ENCODE data around the gene SLC24A3.

SLC24A3 gene

DNA sequence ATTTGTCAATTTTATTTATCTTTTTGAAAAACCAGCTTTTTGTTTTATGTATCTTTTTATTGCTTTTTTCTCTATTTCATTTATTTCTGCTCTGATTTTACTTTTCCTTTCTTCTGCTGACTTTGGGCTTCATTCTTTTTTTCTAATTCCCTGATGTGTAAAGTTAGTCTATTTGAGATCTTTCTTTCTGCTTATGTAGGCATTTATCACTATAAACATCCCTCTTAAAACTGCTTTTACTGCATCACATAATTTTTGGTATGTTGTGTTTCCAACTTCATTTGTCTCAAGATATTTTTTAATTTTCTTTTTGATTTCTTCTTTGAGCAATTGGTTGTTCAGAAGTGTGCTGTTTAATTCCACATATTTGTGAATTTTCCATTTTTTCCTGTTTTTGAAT is 174.8 kb downstream of the SLC24A3 start:
- H3K18ac ChIP-seq (ENCODE audit: low read length), result no peak overlapping the region
- no peak overlapping the region for H4K91ac ChIP-seq (ENCODE audit: low read depth, low read length)
- no peak overlapping the region for H2BK12ac ChIP-seq (ENCODE audit: low read length)
- no peak overlapping the region for H4K8ac ChIP-seq (ENCODE audit: low read depth, low read length)
- no peak overlapping the region for H2AFZ ChIP-seq (ENCODE audit: insufficient read depth, low read length, poor library complexity)
- no peak overlapping the region for H2BK120ac ChIP-seq (ENCODE audit: insufficient read depth, low read length, poor library complexity)
- H2AK5ac ChIP-seq (ENCODE audit: low read length), result no peak overlapping the region
- no peak overlapping the region for H3K4me2 ChIP-seq (ENCODE audit: low read length)
- H4K12ac ChIP-seq (ENCODE audit: low read depth, low read length), result no peak overlapping the region
- no peak overlapping the region for H3K9ac ChIP-seq (ENCODE audit: low read length)
- no peak overlapping the region for H3K4ac ChIP-seq (ENCODE audit: low read depth, low read length)
- DNase-seq, result no peak
- no peaks in the 10 kb centered on the region for H3K79me1 ChIP-seq (ENCODE audit: low read length)
- no peak overlapping the region for H2BK5ac ChIP-seq (ENCODE audit: low read depth, low read length, poor library complexity)
- H3K4me3 ChIP-seq (ENCODE audit: low read depth, low read length), result no peak overlapping the region
- H3K9me3 ChIP-seq (ENCODE audit: insufficient read depth, low read depth, low read length), result peaks cover 2% of the 10 kb centered on the region
- no peak overlapping the region for H3K27ac ChIP-seq (ENCODE audit: low read depth, low read length)
- no peaks in the 10 kb centered on the region for H3K79me2 ChIP-seq (ENCODE audit: control insufficient read depth, insufficient read depth, low read length, poor library complexity)
- H3K36me3 ChIP-seq (ENCODE audit: control insufficient read depth in 1 of 2, insufficient read depth in 2 of 2, low read length in 2 of 2), result no peaks in the 10 kb centered on the region
- H3K27me3 ChIP-seq (ENCODE audit: insufficient read depth, low read length), result no peaks in the 10 kb centered on the region
- H3K14ac ChIP-seq (ENCODE audit: low read length), result no peak overlapping the region
- H3K4me1 ChIP-seq (ENCODE audit: control insufficient read depth in 1 of 2, insufficient read depth in 2 of 2, low read length in 2 of 2), result no peaks in the 10 kb centered on the region
- no peak overlapping the region for H3K23ac ChIP-seq (ENCODE audit: low read length)

DNA sequence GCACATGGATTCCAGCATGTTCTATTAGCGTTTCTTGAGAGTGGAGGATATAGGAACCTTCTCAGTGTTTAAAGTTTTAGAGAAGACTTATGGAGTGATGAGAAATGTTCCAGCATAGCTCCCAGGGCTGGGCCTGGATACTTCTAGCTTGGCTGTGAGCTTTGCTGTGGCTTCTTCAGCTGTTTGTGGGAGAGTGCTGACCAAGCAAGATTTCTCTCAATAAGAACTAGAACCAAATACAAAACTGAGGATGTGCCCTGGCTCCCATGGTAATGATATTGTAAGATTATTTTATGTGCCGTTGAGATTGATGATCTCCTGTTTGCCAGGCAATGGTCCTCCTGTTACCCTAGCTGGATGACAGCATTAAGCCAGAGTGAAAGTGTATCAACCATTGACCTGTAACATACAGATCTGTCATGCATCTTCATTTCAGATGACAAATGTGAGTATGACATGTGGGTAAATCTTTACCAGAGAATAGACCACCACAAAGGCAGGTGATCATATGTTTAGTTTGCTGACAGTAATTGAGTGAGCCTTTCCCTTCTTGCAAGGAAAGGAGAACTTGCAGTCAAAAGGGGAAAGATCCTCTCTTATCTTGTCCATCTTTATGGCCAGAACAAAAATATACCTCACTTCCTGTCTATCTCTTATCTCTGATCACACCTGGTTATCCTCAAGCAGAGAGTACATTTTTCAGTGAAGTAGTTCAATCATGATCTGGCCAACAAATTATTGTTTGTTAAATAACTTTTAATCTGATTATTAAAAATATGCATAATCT is 180.1 kb downstream of the SLC24A3 start:
- no peaks in the 10 kb centered on the region for H3K79me1 ChIP-seq (ENCODE audit: low read length)
- H3K23ac ChIP-seq (ENCODE audit: low read length), result no peak overlapping the region
- H3K27me3 ChIP-seq (ENCODE audit: insufficient read depth, low read length), result no peaks in the 10 kb centered on the region
- no peak overlapping the region for H3K18ac ChIP-seq (ENCODE audit: low read length)
- no peak overlapping the region for H3K4me3 ChIP-seq (ENCODE audit: low read depth, low read length)
- no peak overlapping the region for H3K4ac ChIP-seq (ENCODE audit: low read depth, low read length)
- H2BK5ac ChIP-seq (ENCODE audit: low read depth, low read length, poor library complexity), result no peak overlapping the region
- no peak overlapping the region for H2AFZ ChIP-seq (ENCODE audit: insufficient read depth, low read length, poor library complexity)
- no CpG with 5 or more reads among the region's 2 CpGs for WGBS (ENCODE audit: extremely low coverage, insufficient coverage, insufficient read length)
- H3K27ac ChIP-seq (ENCODE audit: low read depth, low read length), result no peak overlapping the region
- H2BK120ac ChIP-seq (ENCODE audit: insufficient read depth, low read length, poor library complexity), result no peak overlapping the region
- no peaks in the 10 kb centered on the region for H3K79me2 ChIP-seq (ENCODE audit: control insufficient read depth, insufficient read depth, low read length, poor library complexity)
- H2BK12ac ChIP-seq (ENCODE audit: low read length), result no peak overlapping the region
- no peak overlapping the region for H3K4me2 ChIP-seq (ENCODE audit: low read length)
- DNase-seq, result no peak
- H3K4me1 ChIP-seq (ENCODE audit: control insufficient read depth in 1 of 2, insufficient read depth in 2 of 2, low read length in 2 of 2), result peaks cover 0 to 2% of the 10 kb centered on the region in 2 experiments
- no peak overlapping the region for H4K91ac ChIP-seq (ENCODE audit: low read depth, low read length)
- H3K9ac ChIP-seq (ENCODE audit: low read length), result no peak overlapping the region
- H2AK5ac ChIP-seq (ENCODE audit: low read length), result no peak overlapping the region
- no peak overlapping the region for H4K12ac ChIP-seq (ENCODE audit: low read depth, low read length)
- H3K9me3 ChIP-seq (ENCODE audit: insufficient read depth, low read depth, low read length), result peaks cover 2% of the 10 kb centered on the region
- no peaks in the 10 kb centered on the region for H3K36me3 ChIP-seq (ENCODE audit: control insufficient read depth in 1 of 2, insufficient read depth in 2 of 2, low read length in 2 of 2)
- no peak overlapping the region for H3K14ac ChIP-seq (ENCODE audit: low read length)
- no peak overlapping the region for H4K8ac ChIP-seq (ENCODE audit: low read depth, low read length)

DNA sequence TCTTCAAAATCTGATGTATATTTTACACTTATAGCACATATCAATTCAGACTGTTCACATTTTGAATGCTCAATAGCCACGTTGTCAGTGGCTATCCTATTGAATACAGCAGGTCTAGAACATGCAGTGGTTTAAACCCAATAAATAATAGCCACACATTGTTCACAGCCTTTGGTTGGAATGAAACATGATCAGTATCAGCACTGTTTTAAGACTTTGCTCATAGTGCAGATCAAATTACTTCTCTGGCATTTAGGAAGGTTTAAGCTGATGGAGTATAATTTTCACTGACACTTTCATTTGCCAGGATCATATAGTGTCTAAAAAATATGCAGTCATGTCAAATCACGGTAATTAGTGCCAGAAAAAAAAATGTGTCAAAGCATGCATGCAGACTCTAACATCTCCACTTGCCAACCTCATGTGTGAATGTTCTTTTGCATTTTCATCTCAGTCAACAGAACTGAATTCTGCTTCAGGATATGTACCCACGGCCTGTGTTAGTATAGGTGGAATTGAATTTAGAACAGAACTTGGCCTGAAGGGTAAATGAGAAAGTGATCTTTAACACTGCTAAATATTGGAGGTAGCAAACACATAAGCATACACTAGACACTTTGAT is 184.1 kb downstream of the SLC24A3 start:
- H4K91ac ChIP-seq (ENCODE audit: low read depth, low read length), result no peak overlapping the region
- WGBS (ENCODE audit: extremely low coverage, insufficient coverage, insufficient read length), result no CpG with 5 or more reads among the region's 3 CpGs
- H3K36me3 ChIP-seq (ENCODE audit: control insufficient read depth in 1 of 2, insufficient read depth in 2 of 2, low read length in 2 of 2), result no peaks in the 10 kb centered on the region
- no peak overlapping the region for H3K9ac ChIP-seq (ENCODE audit: low read length)
- H2BK12ac ChIP-seq (ENCODE audit: low read length), result no peak overlapping the region
- no peak overlapping the region for H4K8ac ChIP-seq (ENCODE audit: low read depth, low read length)
- H2BK120ac ChIP-seq (ENCODE audit: insufficient read depth, low read length, poor library complexity), result no peak overlapping the region
- no peak overlapping the region for H3K14ac ChIP-seq (ENCODE audit: low read length)
- H3K4me2 ChIP-seq (ENCODE audit: low read length), result no peak overlapping the region
- no peak overlapping the region for H2AK5ac ChIP-seq (ENCODE audit: low read length)
- H3K4ac ChIP-seq (ENCODE audit: low read depth, low read length), result no peak overlapping the region
- H3K27ac ChIP-seq (ENCODE audit: low read depth, low read length), result no peak overlapping the region
- DNase-seq, result no peak
- no peak overlapping the region for H3K23ac ChIP-seq (ENCODE audit: low read length)
- H3K79me2 ChIP-seq (ENCODE audit: control insufficient read depth, insufficient read depth, low read length, poor library complexity), result no peaks in the 10 kb centered on the region
- H2BK5ac ChIP-seq (ENCODE audit: low read depth, low read length, poor library complexity), result no peak overlapping the region
- no peaks in the 10 kb centered on the region for H3K27me3 ChIP-seq (ENCODE audit: insufficient read depth, low read length)
- H3K9me3 ChIP-seq (ENCODE audit: insufficient read depth, low read depth, low read length), result no peaks in the 10 kb centered on the region
- no peaks in the 10 kb centered on the region for H3K79me1 ChIP-seq (ENCODE audit: low read length)
- peaks cover 0 to 2% of the 10 kb centered on the region in 2 experiments for H3K4me1 ChIP-seq (ENCODE audit: control insufficient read depth in 1 of 2, insufficient read depth in 2 of 2, low read length in 2 of 2)
- H3K18ac ChIP-seq (ENCODE audit: low read length), result no peak overlapping the region
- no peak overlapping the region for H3K4me3 ChIP-seq (ENCODE audit: low read depth, low read length)
- no peak overlapping the region for H2AFZ ChIP-seq (ENCODE audit: insufficient read depth, low read length, poor library complexity)
- H4K12ac ChIP-seq (ENCODE audit: low read depth, low read length), result no peak overlapping the region

DNA sequence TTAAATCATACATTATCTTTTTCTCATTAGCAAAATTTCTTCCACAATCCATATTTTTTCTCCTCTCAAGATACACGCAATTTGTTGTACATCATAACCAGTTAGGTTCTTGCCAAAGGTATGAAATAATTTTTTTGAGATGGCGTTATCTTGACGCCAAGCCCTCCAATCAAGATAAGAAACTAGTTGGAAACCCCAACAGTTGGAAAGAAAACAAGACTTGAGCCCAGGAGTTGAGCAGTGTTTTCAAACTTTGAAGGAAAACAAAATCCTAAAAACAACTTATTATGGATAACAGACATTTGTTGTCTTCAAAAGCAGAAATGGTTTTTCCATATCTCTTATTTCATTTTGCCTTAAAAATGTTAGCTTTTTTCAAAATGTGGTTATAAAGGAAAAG is 184.8 kb downstream of the SLC24A3 start:
- Histone ChIP-seq H2BK120ac (ENCODE audit: insufficient read depth, low read length, poor library complexity) (no peak overlapping the region), H2BK5ac (ENCODE audit: low read depth, low read length, poor library complexity) (no peak overlapping the region), H3K27me3 (ENCODE audit: insufficient read depth, low read length) (no peaks in the 10 kb centered on the region)

More for the DNA sequence above, 184.8 kb downstream of the SLC24A3 start:
- Histone ChIP-seq H4K8ac (ENCODE audit: low read depth, low read length) (no peak overlapping the region), H3K9ac (ENCODE audit: low read length) (no peak overlapping the region), H3K4me3 (ENCODE audit: low read depth, low read length) (no peak overlapping the region), H4K12ac (ENCODE audit: low read depth, low read length) (no peak overlapping the region), H3K23ac (ENCODE audit: low read length) (no peak overlapping the region), H4K91ac (ENCODE audit: low read depth, low read length) (no peak overlapping the region), H2AFZ (ENCODE audit: insufficient read depth, low read length, poor library complexity) (no peak overlapping the region), H3K4me1 (ENCODE audit: control insufficient read depth in 1 of 2, insufficient read depth in 2 of 2, low read length in 2 of 2) (peaks cover 0 to 2% of the 10 kb centered on the region in 2 experiments), H3K79me2 (ENCODE audit: control insufficient read depth, insufficient read depth, low read length, poor library complexity) (no peaks in the 10 kb centered on the region), H3K9me3 (ENCODE audit: insufficient read depth, low read depth, low read length) (no peaks in the 10 kb centered on the region), H3K27ac (ENCODE audit: low read depth, low read length) (no peak overlapping the region), H3K36me3 (ENCODE audit: control insufficient read depth in 1 of 2, insufficient read depth in 2 of 2, low read length in 2 of 2) (no peaks in the 10 kb centered on the region), H3K4ac (ENCODE audit: low read depth, low read length) (no peak overlapping the region), H3K18ac (ENCODE audit: low read length) (no peak overlapping the region), H3K79me1 (ENCODE audit: low read length) (no peaks in the 10 kb centered on the region), H2AK5ac (ENCODE audit: low read length) (no peak overlapping the region), H2BK12ac (ENCODE audit: low read length) (no peak overlapping the region), H3K4me2 (ENCODE audit: low read length) (no peak overlapping the region), H3K14ac (ENCODE audit: low read length) (no peak overlapping the region)
- DNase-seq, result no peak
- no CpG with 5 or more reads among the region's 3 CpGs for WGBS (ENCODE audit: extremely low coverage, insufficient coverage, insufficient read length)
